IPS-20b (cell line): Measurements from ENCODE around the gene CLPTM1.
"Not testable (repeated sequence)": the region's sequence is repeated elsewhere in the genome, so short reads cannot be mapped to it uniquely, and the experiment has no call there.

ENCODE experiments used
- H3K27ac ChIP-seq: one replicate; pipeline ENCODE4 v1.5.1; 2013; ENCODE audit warnings: low read length
- H3K27me3 ChIP-seq: 2 replicates; pipeline ENCODE4 v1.6.1; 2013; ENCODE audit warnings: mild to moderate bottlenecking, low read length, inconsistent platforms; ENCODE audit not compliant: insufficient read depth
- H3K36me3 ChIP-seq: 2 replicates; pipeline ENCODE4 v1.6.1; 2013; ENCODE audit warnings: low read depth, mild to moderate bottlenecking, inconsistent platforms, low read length, moderate library complexity; ENCODE audit not compliant: insufficient read depth
- H3K4me1 ChIP-seq: 2 replicates; pipeline ENCODE4 v1.6.1; 2013; ENCODE audit warnings: mild to moderate bottlenecking, control low read depth, inconsistent platforms, low read length, moderate library complexity; ENCODE audit not compliant: insufficient read depth
- H3K4me3 ChIP-seq: 2 replicates; pipeline ENCODE4 v1.5.1; 2013; ENCODE audit warnings: mild to moderate bottlenecking, low read length, inconsistent platforms
- H3K9ac ChIP-seq: 2 replicates; pipeline ENCODE4 v1.6.1; 2013; ENCODE audit warnings: low read depth, mild to moderate bottlenecking, inconsistent platforms, low read length, moderate library complexity
- H3K9me3 ChIP-seq: 2 replicates; pipeline ENCODE4 v1.6.1; 2013; ENCODE audit warnings: mild to moderate bottlenecking, low read depth, low read length, inconsistent platforms; ENCODE audit not compliant: insufficient read depth

The CLPTM1 gene

GRCh38 chr19:44924243-44924725 lies 30.9 kb upstream of the CLPTM1 start:
- H3K4me1 ChIP-seq, result no peaks in the 10 kb centered on the region
- H3K27ac ChIP-seq, result no peak overlapping the region
- H3K9me3 ChIP-seq, result no peaks in the 10 kb centered on the region
- no peaks in the 10 kb centered on the region for H3K36me3 ChIP-seq
- H3K9ac ChIP-seq, result no peak overlapping the region
- no peak overlapping the region for H3K4me3 ChIP-seq
- H3K27me3 ChIP-seq, result peaks cover 7% of the 10 kb centered on the region; the same call in 1 of the 2 replicates

GRCh38 chr19:44925114-44925891 lies 29.9 kb upstream of the CLPTM1 start:
- Histone ChIP-seq H3K27ac (no peak overlapping the region), H3K9me3 (no peaks in the 10 kb centered on the region), H3K27me3 (peaks cover 7% of the 10 kb centered on the region; the same call in 1 of the 2 replicates), H3K9ac (no peak overlapping the region), H3K36me3 (no peaks in the 10 kb centered on the region), H3K4me3 (no peak overlapping the region), H3K4me1 (no peaks in the 10 kb centered on the region)

- H3K4me1 ChIP-seq, H3K9ac ChIP-seq, H3K36me3 ChIP-seq, H3K9me3 ChIP-seq, H3K27me3 ChIP-seq, H3K27ac ChIP-seq: not testable (repeated sequence)
- H3K4me3 ChIP-seq, result peak overlapping the region; percentile 21; the same call in 1 of the 2 replicates
Observed at GRCh38 chr19:44926245-44927077, 28.7 kb upstream of the CLPTM1 start.

- peaks cover 7% of the 10 kb centered on the region; the same call in 1 of the 2 replicates for H3K27me3 ChIP-seq
- H3K36me3 ChIP-seq, result no peaks in the 10 kb centered on the region
- H3K27ac ChIP-seq, result no peak overlapping the region
- H3K4me3 ChIP-seq, result no peak overlapping the region
- H3K4me1 ChIP-seq, result no peaks in the 10 kb centered on the region
- no peaks in the 10 kb centered on the region for H3K9me3 ChIP-seq
- no peak overlapping the region for H3K9ac ChIP-seq
Observed at GRCh38 chr19:44927746-44928145, 27.4 kb upstream of the CLPTM1 start.

GRCh38 chr19:44930088-44930487 lies 25.1 kb upstream of the CLPTM1 start:
- H3K9me3 ChIP-seq, result no peaks in the 10 kb centered on the region
- H3K27me3 ChIP-seq, result peaks cover 7% of the 10 kb centered on the region; the same call in 1 of the 2 replicates
- no peaks in the 10 kb centered on the region for H3K4me1 ChIP-seq
- H3K4me3 ChIP-seq, result no peak overlapping the region
- no peak overlapping the region for H3K27ac ChIP-seq
- H3K9ac ChIP-seq, result no peak overlapping the region
- H3K36me3 ChIP-seq, result no peaks in the 10 kb centered on the region

GRCh38 chr19:44931541-44931940 lies 23.6 kb upstream of the CLPTM1 start:
- no peaks in the 10 kb centered on the region for H3K36me3 ChIP-seq
- H3K4me3 ChIP-seq, result no peak overlapping the region
- H3K9ac ChIP-seq, result no peak overlapping the region
- no peaks in the 10 kb centered on the region for H3K27me3 ChIP-seq
- H3K27ac ChIP-seq, result no peak overlapping the region
- no peaks in the 10 kb centered on the region for H3K9me3 ChIP-seq
- no peaks in the 10 kb centered on the region for H3K4me1 ChIP-seq

GRCh38 chr19:44939668-44940067 lies 15.5 kb upstream of the CLPTM1 start:
- Histone ChIP-seq H3K9me3 (no peaks in the 10 kb centered on the region), H3K27ac (no peak overlapping the region), H3K27me3 (no peaks in the 10 kb centered on the region), H3K4me1 (no peaks in the 10 kb centered on the region), H3K9ac (no peak overlapping the region), H3K4me3 (no peak overlapping the region), H3K36me3 (no peaks in the 10 kb centered on the region)

- Histone ChIP-seq H3K27me3 (no peaks in the 10 kb centered on the region), H3K27ac (no peak within 1 kb of the TSS), H3K36me3 (no peaks in the 10 kb centered on the region), H3K9me3 (no peaks in the 10 kb centered on the region), H3K4me1 (no peaks in the 10 kb centered on the region), H3K9ac (no peak within 1 kb of the TSS), H3K4me3 (no peak within 1 kb of the TSS)
Observed at GRCh38 chr19:44942067-44942571, 13.1 kb upstream of the CLPTM1 start, which contains the start of gene APOC4. Gene APOC4, plus strand, starts transcription at chr19:44942237. Its CDS starts 41 bp downstream, at chr19:44942278.

GRCh38 chr19:44943801-44944249 lies 11.4 kb upstream of the CLPTM1 start:
- no peaks in the 10 kb centered on the region for H3K36me3 ChIP-seq
- H3K4me3 ChIP-seq, result no peak overlapping the region
- H3K27me3 ChIP-seq, result no peaks in the 10 kb centered on the region
- H3K9ac ChIP-seq, result no peak overlapping the region
- no peak overlapping the region for H3K27ac ChIP-seq
- no peaks in the 10 kb centered on the region for H3K4me1 ChIP-seq
- no peaks in the 10 kb centered on the region for H3K9me3 ChIP-seq

- no peak overlapping the region for H3K9ac ChIP-seq
- H3K27ac ChIP-seq, result no peak overlapping the region
- H3K4me1 ChIP-seq, result no peaks in the 10 kb centered on the region
- H3K36me3 ChIP-seq, result no peaks in the 10 kb centered on the region
- no peak overlapping the region for H3K4me3 ChIP-seq
- H3K27me3 ChIP-seq, result no peaks in the 10 kb centered on the region
- no peaks in the 10 kb centered on the region for H3K9me3 ChIP-seq
Observed at GRCh38 chr19:44947041-44947581, 8.1 kb upstream of the CLPTM1 start.

GRCh38 chr19:44948237-44948636 lies 6.9 kb upstream of the CLPTM1 start:
- no peak overlapping the region for H3K4me3 ChIP-seq

More at GRCh38 chr19:44948237-44948636, 6.9 kb upstream of the CLPTM1 start:
- Histone ChIP-seq H3K9ac (no peak overlapping the region), H3K9me3 (no peaks in the 10 kb centered on the region), H3K27me3 (no peaks in the 10 kb centered on the region), H3K36me3 (no peaks in the 10 kb centered on the region), H3K4me1 (no peaks in the 10 kb centered on the region), H3K27ac (no peak overlapping the region)
